HAP-1 (cell line): ENCODE measurements around the gene MLPH.

Experiments
- DNase-seq, 2 experiments: peaks; one replicate each; pipeline ENCODE4 v3.0.0-alpha.2; 2016 to 2020; ENCODE audit warnings: low spot score in 2 of 2
- H3K27me3 ChIP-seq: fragments of 250-450 bp; sonication (Bioruptor Pico); 2 replicates; pipeline ENCODE4 v1.5.1; 2020; ENCODE audit warnings: low read depth, mild to moderate bottlenecking, moderate library complexity
- H3K36me3 ChIP-seq: fragments of 250-450 bp; sonication (Bioruptor Pico); replicated peaks from 2 replicates; pipeline ENCODE4 v1.5.1; 2020; ENCODE audit warnings: mild to moderate bottlenecking
- H3K4me1 ChIP-seq: fragments of 250-450 bp; sonication (Bioruptor Pico); 2 replicates; pipeline ENCODE4 v1.5.1; 2020; ENCODE audit warnings: mild to moderate bottlenecking
- H3K4me3 ChIP-seq: fragments of 250-450 bp; sonication (Bioruptor Pico); 2 replicates; pipeline ENCODE4 v1.5.1; 2020; ENCODE audit warnings: mild to moderate bottlenecking, moderate library complexity
- H3K9me3 ChIP-seq: fragments of 250-450 bp; sonication (Bioruptor Pico); 2 replicates; pipeline ENCODE4 v1.5.1; 2020; ENCODE audit warnings: mild to moderate bottlenecking, moderate library complexity
- in situ Hi-C: fragments of 300-500 bp; cut with MboI; formaldehyde crosslinking; loops from 3 replicates; pipeline ENCODE4 v1.14.3; 2020; ENCODE audit warnings: low sequenced_read_pairs, inconsistent platforms, mixed read lengths

Gene MLPH

DNA sequence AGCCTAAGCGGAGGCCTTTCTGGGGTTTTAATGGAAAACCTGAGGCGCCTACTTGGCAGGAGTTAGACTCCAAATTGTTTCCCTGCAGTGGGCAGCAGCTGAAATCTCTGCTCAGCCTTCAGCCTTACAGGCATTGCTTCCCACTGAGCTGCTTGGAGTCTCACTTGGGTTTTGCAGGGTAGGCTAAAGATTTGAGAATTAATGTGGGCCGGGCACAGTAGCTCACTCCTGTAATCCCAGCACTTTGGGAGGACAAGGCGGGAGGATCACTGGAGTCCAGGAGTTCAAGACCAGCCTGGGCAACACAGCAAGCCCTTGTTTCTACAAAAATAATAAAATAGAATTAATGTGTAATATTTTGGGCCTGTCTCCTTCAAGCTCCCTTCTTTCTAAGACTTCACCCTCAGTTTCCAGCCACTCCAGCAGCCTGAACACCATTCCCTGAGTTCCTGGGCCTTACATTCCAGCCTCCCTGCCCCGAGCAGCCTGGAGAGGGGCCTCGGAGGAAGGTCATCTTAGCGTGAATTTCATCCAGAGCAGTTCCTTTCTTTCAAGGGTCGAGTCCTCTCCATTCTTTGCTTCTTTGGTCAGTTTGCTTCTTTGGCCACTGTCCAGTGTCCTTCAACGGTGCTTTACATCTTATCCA is 112.5 kb downstream of the MLPH start:
- no peaks in the 10 kb centered on the region for H3K36me3 ChIP-seq
- H3K27me3 ChIP-seq = no peaks in the 10 kb centered on the region
- H3K4me1 ChIP-seq = no peaks in the 10 kb centered on the region
- no peak for DNase-seq
- H3K4me3 ChIP-seq = no peak overlapping the region
- no peaks in the 10 kb centered on the region for H3K9me3 ChIP-seq
- in situ Hi-C loops = no loop called here

DNA sequence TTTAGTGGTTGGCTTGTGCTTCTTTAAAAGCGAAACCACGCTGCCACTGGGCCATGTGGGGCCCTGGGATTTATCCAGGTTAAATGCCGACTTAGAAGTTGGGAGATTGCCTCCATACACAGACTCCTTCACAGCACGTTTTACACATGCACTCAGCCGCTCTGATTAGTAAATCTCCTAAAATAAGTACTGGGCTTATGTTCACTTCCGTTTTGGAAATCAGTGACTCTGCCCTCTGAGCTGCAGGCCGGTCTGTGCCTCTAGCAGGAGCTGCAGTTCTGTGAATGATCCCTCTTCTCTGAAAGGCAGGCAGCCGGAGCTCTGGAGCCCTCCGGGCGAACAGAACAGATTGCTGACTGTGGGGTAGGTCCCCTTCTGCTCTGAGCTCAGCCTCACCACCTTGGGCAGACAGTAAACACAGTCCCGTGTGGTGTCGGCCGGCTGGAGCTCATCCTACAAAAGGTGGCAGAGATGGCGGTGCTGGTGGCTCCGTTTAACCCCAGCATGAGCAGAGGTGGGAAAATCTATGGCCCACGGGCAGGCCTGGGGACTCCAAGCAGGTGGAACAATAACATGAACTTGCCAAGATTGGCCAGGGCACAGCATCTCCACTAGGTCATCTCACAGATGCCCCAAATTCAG is 113.3 kb downstream of the MLPH start:
- no peak overlapping the region for H3K4me3 ChIP-seq
- no peaks in the 10 kb centered on the region for H3K9me3 ChIP-seq
- H3K4me1 ChIP-seq = no peaks in the 10 kb centered on the region
- H3K27me3 ChIP-seq = no peaks in the 10 kb centered on the region
- DNase-seq = no peak
- in situ Hi-C loops = no loop called here
- no peaks in the 10 kb centered on the region for H3K36me3 ChIP-seq

DNA sequence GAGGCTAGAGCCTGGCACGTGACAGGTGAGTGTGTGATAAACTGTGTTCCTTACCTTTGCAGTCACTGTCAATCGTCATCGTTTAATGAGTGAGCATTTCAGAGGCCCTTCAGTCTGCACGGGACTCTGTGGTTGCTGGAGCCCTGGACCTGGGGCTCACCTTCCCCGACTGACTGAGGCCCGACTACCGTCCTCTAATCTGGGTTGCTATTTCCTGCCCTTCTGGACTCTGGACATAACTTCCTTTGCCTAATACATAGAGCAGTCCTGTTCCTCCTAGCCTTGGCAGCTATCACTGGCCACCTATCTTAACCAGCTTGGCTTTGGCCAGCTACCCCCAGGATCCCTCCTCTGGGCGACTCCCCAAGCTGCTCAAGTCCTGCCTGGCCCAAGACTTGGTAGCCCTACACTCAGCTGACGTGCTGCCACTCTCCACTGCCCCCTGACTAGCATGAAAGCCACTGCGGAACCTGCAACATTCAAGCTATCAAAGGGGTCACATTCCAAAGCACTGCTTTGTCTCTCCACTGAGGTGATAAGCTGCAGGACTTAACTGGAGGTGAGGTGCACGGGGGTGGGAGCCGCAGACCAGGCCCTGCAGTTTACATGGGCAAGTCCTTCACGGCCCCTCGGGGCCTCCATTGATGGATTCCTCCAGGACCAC is 114.5 kb downstream of the MLPH start:
- Histone ChIP-seq H3K4me3 (no peak overlapping the region), H3K27me3 (no peaks in the 10 kb centered on the region), H3K36me3 (no peaks in the 10 kb centered on the region), H3K9me3 (no peaks in the 10 kb centered on the region), H3K4me1 (no peaks in the 10 kb centered on the region)
- no peak for DNase-seq
- in situ Hi-C loops = no loop called here

DNA sequence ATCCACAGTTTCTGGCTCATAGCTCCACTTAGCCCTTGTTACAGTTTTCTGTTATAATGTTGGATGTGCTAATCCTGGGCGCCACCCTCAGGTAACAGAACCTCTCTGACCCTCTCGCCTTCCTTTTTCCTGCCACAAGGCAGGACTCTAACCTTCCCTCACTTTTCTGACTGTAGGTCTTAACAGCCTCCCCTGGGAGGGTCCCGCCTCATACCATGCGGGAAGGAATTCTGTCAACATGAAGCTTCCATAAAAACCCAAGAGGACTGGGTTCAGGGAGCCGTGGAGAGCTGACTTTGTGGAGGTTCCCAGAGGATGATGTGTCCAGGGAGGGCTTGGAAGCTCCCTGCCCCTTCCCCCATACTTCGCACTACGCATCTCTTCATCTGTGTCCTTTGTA is 115.4 kb downstream of the MLPH start:
- Histone ChIP-seq H3K4me3 (no peak overlapping the region), H3K9me3 (no peaks in the 10 kb centered on the region), H3K36me3 (no peaks in the 10 kb centered on the region), H3K4me1 (no peaks in the 10 kb centered on the region), H3K27me3 (no peaks in the 10 kb centered on the region)
- no peak for DNase-seq
- in situ Hi-C loops = no loop called here

DNA sequence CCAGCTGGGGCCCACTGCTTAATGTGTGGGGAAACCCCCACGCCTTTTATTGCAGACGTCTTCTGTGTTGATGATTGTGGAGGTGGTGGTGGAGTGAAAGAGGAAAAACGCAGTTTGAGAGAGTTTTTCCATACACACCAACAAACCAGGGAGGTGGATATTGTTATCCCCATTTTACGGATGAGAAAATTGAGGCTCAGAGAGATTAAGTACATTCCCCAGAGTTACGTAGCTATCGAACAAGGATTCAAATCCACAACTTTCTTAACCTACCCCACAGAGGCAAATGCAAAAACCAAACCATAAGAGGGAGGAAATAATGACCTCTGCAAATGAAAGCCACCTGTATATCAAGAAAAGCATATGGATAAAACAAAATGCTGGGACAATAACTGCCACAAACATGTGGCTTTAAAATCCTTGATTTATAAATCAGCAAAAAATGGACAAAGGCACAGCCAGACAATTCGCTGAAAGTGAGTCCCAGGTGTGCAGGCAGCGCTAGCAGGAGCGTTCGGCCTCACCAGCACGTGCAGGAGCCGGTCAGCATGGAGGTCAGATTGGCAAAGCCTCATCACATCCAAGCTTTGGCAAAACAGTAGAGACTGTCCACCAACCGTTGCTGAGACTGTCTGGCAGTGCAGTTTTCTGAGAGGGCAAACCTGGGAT is 116.1 kb downstream of the MLPH start:
- no peaks in the 10 kb centered on the region for H3K4me1 ChIP-seq

DNA sequence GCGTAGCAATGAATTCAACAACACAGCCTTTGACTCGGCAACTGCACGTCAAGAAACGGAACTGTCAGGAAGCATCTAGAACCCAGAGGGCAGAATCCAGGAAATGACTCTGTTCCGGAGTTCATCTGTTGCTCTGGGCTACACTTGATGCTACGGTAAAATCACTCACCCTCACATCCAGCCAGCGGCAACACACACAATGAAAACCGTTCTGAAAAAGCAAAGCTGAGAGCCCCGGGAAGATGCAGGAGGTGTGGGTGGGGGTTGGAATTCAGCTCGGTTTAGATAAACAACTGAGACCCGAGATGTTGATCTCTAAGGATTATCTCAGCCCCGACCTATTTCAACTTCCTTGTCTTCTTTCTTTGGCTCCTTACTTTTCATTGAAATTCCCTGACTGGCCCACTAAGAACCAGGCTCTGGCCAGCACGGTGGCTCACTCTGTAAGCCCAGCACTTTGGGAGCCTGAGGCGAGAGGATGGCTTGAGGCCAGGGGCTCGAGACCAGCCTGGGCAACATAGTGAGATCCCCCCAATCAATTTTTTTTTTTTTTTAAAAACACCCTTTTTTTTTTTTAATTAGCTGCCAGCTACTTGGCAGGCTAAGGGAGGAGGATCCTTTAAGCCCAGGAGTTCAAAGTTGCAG is 116.8 kb downstream of the MLPH start:
- H3K27me3 ChIP-seq = no peaks in the 10 kb centered on the region
- no peak for DNase-seq
- no peaks in the 10 kb centered on the region for H3K9me3 ChIP-seq
- no peaks in the 10 kb centered on the region for H3K4me1 ChIP-seq
- H3K4me3 ChIP-seq = no peak overlapping the region
- in situ Hi-C loops = no loop called here
- H3K36me3 ChIP-seq = no peaks in the 10 kb centered on the region

More for the DNA sequence above, 116.1 kb downstream of the MLPH start:
- no peaks in the 10 kb centered on the region for H3K27me3 ChIP-seq
- no peak overlapping the region for H3K4me3 ChIP-seq
- H3K36me3 ChIP-seq = no peaks in the 10 kb centered on the region
- no peaks in the 10 kb centered on the region for H3K9me3 ChIP-seq
- in situ Hi-C loops = no loop called here
- no peak for DNase-seq

DNA sequence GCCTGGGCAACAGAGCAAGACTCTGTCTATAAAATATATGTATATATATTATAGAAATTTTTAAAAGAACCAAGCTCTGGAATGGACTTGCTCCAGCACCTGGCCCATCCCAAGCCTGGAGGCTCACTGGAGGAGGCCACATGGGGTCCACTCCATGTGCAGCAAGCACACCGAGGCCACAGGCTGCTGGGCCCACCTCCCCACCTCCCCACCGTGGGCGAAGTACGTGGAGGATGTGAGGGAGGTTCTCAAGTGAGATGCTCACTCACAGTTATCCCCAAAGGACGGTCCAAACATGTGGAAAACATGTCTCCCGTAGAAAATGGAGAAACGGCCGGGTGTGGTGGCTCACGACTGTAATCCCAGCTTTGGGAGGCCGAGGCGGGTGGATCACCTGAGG is 117.3 kb downstream of the MLPH start:
- Histone ChIP-seq H3K4me1 (no peaks in the 10 kb centered on the region), H3K4me3 (no peak overlapping the region), H3K27me3 (no peaks in the 10 kb centered on the region), H3K9me3 (no peaks in the 10 kb centered on the region), H3K36me3 (no peaks in the 10 kb centered on the region)
- in situ Hi-C loops = no loop called here
- no peak for DNase-seq
